NCI-H446 treated with DMSO at 0.1 percent for 48 hours (cell line): ENCODE data around the gene LBR.

Experiments used
- DNase-seq: peaks from one replicate; lab custom pipeline; 2025; lab: John Stamatoyannopoulos, UW

The LBR gene

DNA sequence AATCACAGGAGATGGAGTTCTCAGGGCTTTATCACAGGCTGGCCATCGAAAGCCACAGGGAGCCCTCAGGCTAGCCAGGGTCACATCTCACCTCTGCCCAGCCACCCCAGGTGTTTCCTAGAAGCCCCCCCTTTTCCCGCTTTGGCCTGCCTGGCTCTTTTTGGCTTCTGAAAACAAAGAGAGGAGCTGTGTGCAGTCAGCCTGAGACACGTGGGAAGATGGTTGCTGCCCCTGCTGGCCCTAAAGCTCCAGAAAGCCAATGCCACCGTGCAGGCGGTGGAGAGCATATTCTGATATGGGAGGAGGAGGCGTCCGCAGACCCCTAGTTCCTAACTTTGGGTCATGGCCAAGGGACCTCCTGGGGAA, 18.7 kb upstream of the LBR start:
- DNase-seq, result no peak

DNA sequence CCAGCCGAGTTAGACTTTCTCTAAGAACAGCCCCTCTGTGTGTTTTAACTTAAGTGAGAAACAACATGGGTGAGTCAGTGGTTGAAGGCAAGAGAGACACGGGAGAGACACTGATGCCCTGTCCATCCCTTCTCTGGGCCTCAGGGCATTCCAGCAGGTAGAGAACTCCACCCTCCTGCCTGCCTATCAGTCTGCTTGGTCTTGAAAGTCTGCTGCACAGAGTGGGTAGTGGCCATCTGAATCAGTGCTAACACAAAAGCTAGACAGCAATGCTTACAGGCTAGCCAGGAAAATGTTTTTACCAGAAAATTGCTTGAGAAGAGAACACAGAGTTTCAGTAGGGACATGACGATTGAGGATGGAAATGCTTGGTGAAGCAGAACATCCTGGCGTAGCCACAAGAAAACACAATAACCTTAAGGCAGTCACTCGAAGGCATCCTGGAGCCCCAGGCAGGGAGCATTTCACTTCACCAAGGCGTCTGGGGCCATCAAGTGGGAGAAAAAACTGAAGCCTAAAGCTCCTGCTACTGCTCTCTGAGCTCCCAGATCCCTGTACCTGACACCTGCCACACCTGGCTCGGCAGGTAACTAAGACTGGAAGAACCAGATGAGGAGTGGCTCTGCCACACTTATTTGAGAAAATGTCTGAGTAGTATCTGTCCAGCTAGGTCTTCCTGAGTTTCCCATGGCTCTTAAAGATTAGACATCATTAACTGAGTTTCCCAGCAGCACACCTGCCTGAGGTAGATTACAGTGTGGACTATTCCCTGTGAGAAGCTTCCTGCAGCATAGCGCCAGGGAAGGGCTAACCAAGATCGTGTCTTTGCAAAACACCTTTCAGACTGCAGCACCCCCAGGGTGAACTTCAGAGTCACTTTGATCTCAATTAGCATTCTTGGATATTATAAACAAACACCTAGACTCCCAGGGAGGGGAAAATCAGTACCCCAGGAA, 18.1 kb upstream of the LBR start:
- no peak for DNase-seq

DNA sequence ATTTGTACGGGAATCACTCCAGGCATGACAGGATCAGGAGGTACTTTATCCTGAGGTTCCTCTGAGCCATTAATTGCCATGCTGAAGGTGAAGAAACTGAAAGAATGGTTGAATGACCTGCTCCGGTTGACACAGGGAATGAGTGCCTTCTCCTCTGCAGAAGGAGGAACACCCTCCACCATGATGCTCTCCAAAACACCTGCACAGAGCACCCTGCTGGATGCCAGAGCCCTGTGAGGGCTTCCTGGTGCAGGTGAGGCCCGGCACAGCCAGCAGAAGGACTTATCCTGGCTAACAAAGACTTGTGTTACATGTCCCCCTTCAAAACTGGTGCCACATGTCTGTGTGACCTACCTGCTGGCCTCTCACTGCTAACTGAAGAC, 14.3 kb upstream of the LBR start:
- no peak for DNase-seq

DNA sequence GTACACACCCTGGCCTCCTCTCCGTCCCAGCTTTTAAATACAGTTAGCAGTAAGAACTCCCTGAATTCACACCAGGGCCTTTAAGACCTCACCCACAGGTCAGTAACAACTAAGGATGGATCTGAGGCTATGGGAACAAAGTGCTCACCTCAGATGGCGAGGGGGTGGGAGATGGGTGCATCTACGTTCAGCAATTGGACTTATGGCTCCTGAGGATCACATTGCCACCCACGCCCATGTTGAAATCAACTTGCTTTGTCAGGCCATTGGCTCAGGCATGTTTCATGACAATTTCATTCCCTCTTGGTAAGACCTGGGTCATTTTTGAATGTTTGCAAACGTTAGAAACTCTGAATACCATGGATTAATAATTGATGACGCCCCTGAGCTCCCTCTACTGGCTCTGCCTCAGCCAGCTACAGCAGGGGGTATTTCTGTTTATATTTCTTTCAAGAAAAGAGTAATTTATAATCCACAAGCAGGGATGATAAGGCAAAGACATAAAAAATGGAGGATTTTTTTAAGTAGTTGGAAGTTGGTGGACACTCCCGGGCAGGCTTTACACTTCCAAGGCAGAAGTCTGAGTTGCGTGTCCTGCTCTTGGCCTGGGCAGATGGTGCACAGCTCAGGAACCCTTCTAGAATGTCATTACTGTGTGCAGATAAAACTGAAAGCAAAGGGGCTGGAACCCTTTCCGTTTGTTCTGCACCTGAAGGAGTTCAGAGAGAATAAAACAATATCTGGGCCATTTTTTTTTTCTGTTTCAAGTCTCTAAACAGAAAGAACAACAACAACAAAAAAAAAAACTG, 13.7 kb upstream of the LBR start:
- no peak for DNase-seq

DNA sequence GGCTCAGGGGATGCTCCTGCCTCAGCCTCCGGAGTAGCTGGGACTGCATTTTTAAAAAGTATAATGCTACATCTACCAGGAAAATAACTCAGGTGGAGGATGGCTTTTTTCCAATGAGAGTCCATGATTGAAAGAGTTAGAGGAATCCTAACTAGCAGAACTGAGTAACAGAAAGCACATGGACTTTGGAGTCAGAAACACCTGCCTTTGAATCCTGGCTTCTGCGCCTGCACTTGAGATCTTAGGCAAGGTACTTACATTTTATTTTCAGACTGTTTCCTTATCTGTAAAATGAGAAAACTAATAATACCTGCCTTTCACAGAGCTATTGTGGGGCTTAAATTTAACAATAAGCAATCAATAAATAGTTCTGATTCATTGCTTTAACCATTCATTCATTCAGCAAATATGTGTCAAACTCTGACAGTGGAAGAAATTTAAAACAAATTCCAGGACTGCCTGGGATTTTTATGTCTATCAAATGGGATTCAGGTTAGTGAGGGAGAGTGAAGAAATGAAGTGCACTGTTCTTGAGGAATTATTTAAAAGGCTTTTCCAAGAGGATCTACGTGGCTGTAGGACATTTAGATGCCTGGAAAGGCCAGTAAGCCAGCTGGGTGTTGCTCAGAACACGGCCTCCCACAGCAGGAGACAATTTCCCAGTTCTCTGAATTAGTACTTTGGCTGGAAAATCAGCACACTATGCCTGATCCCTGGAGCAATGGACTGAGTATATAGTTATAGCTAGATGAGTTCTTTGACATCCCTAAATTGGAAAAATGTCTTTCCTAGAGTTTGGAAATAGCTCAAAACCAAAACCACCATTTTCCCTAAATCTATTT, 12.8 kb upstream of the LBR start:
- no peak for DNase-seq

DNA sequence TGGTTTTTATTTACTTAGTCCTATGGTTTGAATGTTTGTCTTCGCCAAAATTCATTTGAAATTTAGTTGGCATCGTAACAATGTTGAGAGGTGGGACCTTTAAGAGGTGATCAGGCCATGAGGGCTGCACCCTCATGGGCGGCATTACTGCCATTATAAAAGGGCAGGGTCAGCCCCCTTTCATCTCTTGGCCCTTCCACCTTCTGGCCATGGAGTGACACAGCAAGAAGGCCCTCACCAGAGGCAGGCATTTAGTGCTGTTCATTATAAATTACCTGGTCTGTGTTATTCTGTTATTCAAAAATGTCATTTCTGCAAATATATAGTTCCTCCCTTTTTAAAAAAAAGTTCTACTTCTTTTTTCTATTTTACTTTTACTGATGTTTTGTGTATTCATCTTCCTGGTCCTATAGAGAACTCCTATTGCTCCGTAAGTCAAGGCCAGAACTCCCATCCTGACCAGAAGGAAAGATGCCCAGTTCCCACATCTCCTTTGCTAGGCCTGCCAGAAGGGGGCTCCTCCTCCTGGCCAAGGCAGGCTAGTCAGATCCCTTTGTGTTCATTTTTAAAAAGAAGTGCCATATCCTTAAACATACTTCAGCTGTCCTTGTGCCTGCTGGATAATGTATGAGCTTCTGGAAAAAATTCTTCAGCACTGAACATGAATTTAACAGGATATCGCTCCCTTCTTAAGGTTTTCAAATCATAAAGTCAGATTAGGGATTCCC, 10.0 kb upstream of the LBR start:
- no peak for DNase-seq

DNA sequence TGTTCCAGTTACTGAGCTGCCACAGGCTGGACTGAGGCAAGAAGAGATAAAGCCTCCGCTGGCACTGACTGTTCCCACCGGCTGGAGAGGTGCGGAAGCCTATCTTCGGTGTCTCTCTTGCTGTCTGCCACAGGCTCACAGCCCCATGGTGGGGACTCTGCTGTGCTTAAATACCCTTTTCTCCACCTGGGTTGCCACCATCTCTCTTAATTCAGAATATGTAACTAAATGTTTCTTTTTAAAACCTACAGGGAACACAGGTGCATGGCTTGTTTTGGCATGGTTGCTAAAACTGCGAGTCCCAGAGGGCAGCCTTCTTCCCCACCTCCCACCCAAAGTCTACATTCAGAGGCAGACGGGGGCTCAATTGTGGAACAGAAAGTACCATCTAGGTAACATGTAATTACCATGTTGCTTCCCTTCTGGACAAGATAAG, 8.1 kb upstream of the LBR start:
- no peak for DNase-seq

DNA sequence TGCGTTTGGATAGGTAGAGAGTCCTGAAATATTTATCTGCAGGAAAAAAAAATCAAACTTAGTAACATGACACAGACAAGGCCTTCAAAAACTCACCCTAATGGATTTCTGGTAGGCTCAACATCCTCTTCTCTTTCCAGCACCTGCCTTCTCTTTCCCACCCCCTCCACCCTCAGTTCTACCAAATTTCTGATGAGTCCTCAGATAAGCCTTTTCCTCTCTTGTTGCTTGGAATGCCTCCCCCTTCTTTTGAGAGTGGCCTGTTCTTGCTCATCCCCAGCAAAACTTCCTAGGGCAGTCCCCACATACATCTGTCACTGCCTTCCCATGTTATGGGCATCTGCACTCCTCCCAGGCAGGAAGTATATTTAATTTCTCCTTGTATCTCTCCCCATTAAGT, 7.6 kb upstream of the LBR start:
- DNase-seq, result no peak

DNA sequence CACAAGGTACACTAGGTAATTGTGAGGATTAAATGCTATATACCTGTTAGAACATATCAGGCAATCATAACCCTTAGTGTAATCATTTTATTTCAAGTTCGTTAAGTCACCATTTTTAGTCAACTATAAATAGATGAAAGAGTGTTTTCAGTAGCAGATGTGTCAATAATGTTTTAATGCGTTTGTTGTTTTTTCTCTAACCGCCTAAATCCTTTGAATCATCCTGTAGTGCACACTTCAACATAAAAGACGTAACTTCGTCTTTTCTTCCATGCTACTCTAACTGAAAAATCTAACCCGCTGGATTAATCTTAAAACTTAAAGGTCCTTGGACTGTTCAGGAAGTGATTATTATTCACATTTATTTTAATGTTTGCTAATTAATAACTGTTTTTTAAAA, 7.2 kb upstream of the LBR start:
- DNase-seq, result no peak

DNA sequence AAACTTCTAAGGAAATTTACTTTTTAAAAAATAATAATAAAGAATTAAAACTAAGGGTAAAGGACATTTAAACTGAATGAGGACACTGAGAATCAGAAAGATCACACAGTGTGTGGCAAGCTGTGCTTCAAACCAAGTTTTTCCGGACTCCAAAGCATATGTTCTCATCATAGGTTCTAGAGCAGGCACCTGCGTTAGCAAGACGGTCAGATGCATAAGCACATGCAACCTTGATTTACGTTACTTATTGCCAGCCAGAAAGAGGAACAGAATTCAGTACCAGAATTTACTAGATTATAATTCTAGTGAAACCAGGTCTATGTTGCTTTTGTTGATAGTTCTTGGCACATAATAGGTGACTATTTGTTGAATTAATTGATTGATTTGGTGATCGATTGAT, 6.2 kb upstream of the LBR start:
- DNase-seq, result no peak

DNA sequence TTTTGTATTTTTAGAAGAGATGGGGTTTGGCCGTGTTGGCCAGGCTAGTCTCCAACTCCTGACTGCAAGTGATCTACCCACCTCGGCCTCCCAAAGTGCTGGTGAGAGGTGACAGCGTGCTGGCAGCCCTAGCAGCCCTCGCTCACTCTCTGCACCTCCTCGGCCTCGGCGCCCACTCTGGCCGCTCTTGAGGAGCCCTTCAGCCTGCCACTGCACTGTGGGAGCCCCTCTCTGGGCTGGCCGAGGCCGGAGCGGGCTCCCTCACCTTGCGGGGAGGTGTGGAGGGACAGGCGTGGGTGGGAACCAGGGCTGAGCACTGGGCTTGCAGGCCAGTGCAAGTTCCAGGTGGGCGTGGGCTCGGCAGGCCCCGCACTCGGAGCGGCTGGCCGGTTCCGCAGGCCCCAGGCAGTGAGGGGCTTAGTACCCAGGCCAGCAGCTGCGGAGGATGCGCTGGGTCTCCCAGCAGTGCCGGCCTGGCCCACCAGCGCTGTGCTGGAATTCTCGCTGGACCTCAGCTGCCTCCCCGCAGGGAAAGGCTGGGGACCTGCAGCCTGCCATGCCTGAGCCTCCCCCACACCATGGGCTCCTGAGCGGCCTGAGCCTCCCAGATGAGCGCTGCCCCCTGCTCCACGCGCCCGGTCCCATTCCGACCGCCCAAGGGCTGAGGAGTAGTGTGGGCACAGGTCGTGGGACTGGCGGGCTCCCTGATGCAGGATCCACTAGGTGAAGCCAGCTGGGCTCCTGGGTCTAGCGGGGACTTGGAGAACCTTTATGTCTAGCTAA, 3.4 kb upstream of the LBR start:
- DNase-seq, result no peak

DNA sequence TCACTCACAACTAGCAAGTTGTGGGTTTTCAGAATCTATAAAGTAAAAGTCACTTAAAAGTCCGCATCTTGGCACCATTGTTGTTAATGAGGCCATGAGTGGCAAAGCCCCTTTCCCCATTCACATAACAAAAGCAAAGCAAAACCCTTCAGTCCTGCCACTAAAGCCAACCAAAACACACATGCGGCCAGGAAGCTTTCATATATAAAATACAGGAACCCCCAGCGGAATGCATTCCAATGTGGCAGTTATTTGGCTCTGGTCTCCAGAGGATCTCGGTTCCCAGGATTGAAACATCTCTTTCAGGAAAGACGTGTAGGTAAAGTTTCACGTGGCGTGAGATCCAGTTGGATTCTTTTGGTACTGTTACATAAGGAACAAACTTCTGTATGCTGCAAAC, 2.5 kb upstream of the LBR start:
- no peak for DNase-seq

DNA sequence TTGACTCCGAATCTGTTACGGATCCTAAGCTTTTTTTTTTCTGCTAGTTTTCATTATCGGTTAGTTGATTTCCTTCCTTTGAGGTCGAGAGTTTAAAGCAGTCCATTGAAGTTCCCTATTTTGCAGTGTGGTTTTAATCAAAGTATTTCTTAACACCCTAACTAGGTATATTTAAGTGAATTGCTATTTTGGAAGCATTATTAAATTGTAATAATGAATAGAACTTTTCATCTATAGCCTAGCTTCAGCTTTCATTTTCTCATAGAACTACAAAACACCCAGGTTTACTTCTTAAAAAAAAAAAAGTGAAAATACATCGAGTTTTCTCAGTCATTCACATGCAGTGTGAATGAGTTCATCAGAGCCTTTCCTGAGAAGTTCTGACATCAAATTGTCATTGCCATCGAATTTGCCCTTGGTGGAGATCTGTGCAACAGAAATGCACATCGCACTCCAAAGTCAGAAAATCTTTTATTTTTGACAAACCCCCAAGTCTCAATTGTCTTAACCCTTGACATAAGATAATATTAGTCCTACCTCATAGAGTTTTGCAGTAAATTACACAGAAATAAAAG, 1.1 kb upstream of the LBR start:
- no peak for DNase-seq

DNA sequence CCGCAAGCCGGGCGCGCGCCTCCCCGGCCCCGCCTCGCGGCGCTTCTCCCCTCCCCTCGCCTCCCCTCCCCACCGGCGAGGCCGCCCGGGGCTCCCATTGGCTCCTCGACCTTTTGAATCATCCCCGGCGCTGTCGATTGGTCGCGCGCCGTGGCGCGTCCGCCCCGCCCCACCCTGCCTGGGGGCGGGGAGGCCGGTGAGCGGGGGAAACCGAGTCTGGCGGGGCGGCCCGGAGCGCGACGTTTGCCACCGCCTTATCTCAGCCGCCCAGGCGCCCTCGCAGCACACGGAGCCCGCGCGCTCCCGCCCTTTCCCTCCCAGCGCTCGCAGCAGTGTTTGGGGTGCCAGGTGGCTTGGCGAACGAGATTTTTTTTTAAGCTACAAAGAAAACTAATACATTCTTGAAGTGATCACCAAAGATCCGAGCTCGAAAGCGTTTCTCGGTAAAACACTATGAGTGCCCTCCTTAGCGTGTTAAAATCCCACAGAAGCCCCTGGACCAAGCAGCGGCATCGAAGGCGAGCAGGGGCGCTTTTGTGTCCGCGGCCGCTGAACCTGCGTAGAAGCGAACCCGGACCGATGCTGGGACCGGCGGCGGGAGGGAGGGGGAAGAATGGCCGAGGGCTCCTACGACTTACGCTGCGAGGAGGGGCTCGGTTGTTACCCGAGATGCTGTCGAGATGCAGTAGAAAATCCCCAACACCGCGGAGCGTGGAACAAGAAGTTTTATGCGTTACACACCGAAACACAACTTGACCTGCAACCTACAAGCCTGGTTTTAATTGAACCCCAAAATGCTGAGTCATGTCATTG, 436 bp upstream of the LBR start:
- DNase-seq, result peak; percentile 83

DNA sequence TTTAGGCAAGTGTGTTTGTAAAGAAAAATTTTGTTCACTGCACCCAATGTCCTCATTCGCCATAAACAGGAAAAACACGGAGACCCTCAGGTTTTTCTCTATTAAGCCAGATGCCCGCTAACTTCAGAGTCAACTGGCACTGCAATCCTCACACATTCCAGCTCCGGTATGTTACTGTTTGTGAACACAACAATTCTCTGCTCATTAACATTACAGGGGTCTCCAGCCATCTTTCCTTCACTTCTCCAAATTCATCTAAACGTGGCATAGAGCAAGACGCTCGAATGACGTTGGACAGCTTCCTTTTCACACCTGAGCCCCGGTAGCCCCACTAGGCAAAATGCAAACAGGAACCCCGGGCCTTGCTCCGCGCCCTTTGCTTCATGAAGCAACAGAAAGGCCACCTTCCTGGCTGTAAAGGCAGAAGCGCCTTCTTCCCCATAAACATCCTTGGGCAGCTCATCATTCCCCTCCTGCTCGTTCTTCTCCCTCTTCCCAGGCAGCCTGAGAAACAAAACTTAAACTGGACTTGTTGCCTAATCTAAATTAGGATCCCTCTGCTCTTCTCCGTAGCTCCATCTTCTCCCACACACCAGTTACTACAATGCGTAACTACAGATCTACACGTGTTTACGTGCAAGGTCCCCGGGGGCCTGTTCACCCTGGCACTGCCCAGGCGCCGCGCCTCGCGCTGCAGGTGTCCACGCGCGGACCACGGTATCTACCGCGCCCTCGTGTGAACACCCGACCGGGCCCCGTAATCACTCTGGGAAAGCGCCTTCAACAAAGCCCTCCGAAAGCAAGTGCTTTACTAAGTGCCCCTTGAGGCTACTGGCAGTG, 1.2 kb downstream of the LBR start:
- DNase-seq, result no peak

DNA sequence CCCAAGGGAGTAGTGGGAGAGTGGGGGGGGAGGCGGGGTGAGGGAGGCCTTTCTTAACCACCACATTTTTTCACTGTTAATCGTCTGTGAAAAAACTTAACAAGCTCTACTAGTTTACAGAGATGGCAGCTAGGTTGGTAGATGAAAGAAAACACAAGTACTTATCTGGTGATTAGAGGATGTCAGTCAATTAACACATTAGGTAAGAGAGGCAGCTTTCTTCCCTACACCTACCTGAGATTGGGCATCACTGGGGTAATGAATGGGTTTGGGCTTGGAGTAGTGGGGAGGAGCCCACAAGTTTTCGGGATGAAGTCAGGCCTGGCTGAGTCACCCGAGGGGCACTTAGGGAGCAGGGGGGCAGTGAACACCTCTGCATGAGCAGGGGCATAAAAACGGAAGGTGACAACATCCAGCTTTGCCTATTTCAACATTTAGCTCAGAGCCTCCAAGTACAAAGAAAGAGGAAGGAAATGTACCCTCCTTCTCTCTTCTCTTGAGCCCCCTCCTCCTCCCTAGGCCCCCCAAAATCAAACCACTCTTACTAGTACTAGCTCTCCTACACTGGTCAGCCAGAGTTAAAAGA, 2.5 kb downstream of the LBR start:
- no peak for DNase-seq

DNA sequence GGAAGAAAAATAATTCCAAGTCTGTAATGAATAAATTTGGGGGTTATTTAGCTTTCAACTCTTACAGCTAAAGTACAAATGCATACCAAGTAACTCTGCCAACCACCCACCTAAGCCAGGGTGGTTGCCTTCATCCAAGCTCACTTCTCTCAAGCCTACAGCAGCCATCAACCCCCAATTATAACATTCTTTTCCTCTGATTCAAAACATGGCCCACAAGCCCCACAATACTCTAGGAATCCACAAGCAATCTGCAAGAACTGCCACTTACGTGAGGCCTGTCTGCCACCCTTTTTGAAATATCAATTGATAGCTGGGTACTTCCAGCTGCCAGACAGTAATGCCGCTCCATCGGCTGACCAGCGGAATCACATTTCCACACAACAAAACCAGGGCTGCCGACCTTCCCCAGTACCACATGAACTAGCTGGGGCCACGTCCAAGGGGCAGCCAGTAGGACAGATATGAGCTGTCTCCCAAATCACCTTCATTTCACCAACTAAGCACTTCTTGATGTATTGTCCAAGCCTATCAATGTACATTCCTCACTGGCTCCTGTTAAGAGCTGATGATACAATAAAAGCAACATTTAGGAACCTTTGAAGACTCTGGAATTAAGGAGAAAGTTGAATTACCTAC, 3.2 kb downstream of the LBR start:
- DNase-seq, result no peak

DNA sequence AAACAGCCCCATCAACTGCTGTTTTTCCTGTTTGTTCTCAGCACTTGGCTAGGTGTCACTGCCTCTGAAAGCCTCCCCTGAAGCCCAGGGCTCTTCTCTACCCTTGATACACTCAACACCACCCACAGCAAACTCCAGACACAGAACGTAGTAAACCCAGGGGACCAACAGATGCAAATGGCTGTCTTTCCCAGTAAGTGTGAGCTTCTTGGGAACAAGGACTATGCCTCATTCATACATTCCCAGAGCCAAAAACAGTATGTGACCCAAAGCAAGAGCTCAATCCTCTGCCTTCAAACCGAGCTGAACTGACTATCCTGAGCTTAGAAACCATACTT, 4.4 kb downstream of the LBR start:
- no peak for DNase-seq
